GM12878 (cell line): ENCODE results near the gene AP3B2. TPM values are rescaled to one million over a fixed set of nuclear protein-coding genes. Genes with fewer than 3 reads are reported as not detected.
A peak's percentile ranks its signal among the peaks of the same experiment; 100 is the strongest.

Source experiments
- ATAC-seq: fragments of 200-7000 bp; cut with Tn5 transposase; 3 replicates; pipeline ENCODE4 v1.9.1; 2020; ENCODE audit warnings: mild to moderate bottlenecking, moderate library complexity
- BruUV-seq: library from RNA; stranded (reverse); fragments of 400-500 nt; replicated peaks from 2 replicates; lab custom pipeline; 2021; lab: Mats Ljungman, UMichigan
- CTCF ChIA-PET: fragments of 300-600 bp; sonication (Branson Sonifier 250); formaldehyde crosslinking; extraction: SDS; loops from one replicate; lab custom pipeline; 2021; ENCODE audit warnings: inconsistent platforms; lab: Yijun Ruan, JAX
- POLR2A ChIA-PET: fragments of 350-600 bp; formaldehyde crosslinking; extraction: SDS; loops from one replicate; lab custom pipeline; 2021; ENCODE audit warnings: inconsistent platforms; lab: Charles Lee
- RAD21 ChIA-PET: fragments of 300-600 bp; sonication (Branson Sonifier 250); formaldehyde crosslinking; loops from one replicate; lab custom pipeline; 2023; ENCODE audit warnings: antibody characterized with exemption; ENCODE audit not compliant: unreplicated experiment; lab: Charles Lee
- SMC1A ChIA-PET: fragments of 300-600 bp; sonication (Branson Sonifier 250); formaldehyde crosslinking; loops from one replicate; lab custom pipeline; 2023; ENCODE audit not compliant: unreplicated experiment, uncharacterized antibody; lab: Charles Lee
- DNase-seq: peaks from one replicate; pipeline ENCODE4 v3.0.0-alpha.2; 2011; ENCODE audit warnings: low read depth, low spot score
- FAIRE-seq: peaks from 3 replicates; lab custom pipeline; 2011; peaks lifted over from hg19 to GRCh38; lab: Jason Lieb, UNC
- H2AFZ ChIP-seq: 2 replicates; pipeline ENCODE4 v1.6.0; 2011; ENCODE audit warnings: low read depth, low read length, control low read depth; ENCODE audit not compliant: control insufficient read depth
- H3K27ac ChIP-seq: 2 replicates; pipeline ENCODE4 v1.5.1; 2011; ENCODE audit warnings: control low read depth; ENCODE audit not compliant: control insufficient read depth, insufficient read depth
- H3K27me3 ChIP-seq, 2 experiments: replicated peaks in 1 of 2; 2 replicates each; pipeline versions ENCODE4 v1.6.0 to v1.6.1; 2011; ENCODE audit warnings: low read length in 1 of 2; ENCODE audit not compliant: control insufficient read depth in 2 of 2, insufficient read depth in 2 of 2
- H3K36me3 ChIP-seq, 2 experiments: 2 replicates each; pipeline ENCODE4 v1.5.1; 2011; ENCODE audit warnings: low read length in 1 of 2; ENCODE audit not compliant: control insufficient read depth in 2 of 2, insufficient read depth in 2 of 2
- H3K4me1 ChIP-seq: 2 replicates; pipeline ENCODE4 v1.6.1; 2011; ENCODE audit warnings: mild to moderate bottlenecking, low read length, moderate library complexity, mixed read lengths; ENCODE audit not compliant: control insufficient read depth, insufficient read depth
- H3K4me2 ChIP-seq: 2 replicates; pipeline ENCODE4 v1.6.0; 2011; ENCODE audit warnings: control low read depth; ENCODE audit not compliant: control insufficient read depth, insufficient read depth
- H3K4me3 ChIP-seq: fragments of 200-600 bp; sonication (generic); 2 replicates; pipeline ENCODE4 v1.5.1; 2016
- H3K79me2 ChIP-seq: 2 replicates; pipeline ENCODE4 v1.6.0; 2011; ENCODE audit warnings: low read length; ENCODE audit not compliant: control insufficient read depth, insufficient read depth
- H3K9ac ChIP-seq: 2 replicates; pipeline ENCODE4 v1.8.0; 2011; ENCODE audit warnings: low read length, control low read depth, mixed read lengths; ENCODE audit not compliant: control insufficient read depth, insufficient read depth
- H3K9me3 ChIP-seq: replicated peaks from 3 replicates; pipeline ENCODE4 v1.5.1; 2011; ENCODE audit warnings: mild to moderate bottlenecking, low read length; ENCODE audit not compliant: control insufficient read depth, insufficient read depth
- H4K20me1 ChIP-seq: 2 replicates; pipeline ENCODE4 v1.6.0; 2011; ENCODE audit not compliant: control insufficient read depth, insufficient read depth
- BACH1 ChIP-seq: fragments of 450-650 bp; IDR thresholded peaks from 2 replicates; pipeline ENCODE4 v1.6.1; 2017; ENCODE audit warnings: mild to moderate bottlenecking, borderline replicate concordance
- BHLHE40 ChIP-seq, 2 experiments: fragments of 450-650 bp in 1 of 2; IDR thresholded peaks; 2 replicates each; pipeline ENCODE4 v1.6.1; 2011 to 2017; ENCODE audit warnings: low read depth in 2 of 2, borderline replicate concordance in 1 of 2, improper control_type of control experiment in 1 of 2, low read length in 1 of 2, mild to moderate bottlenecking in 1 of 2
- CHD2 ChIP-seq: IDR thresholded peaks from 2 replicates; pipeline ENCODE4 v1.6.1; 2011; ENCODE audit warnings: low read depth, low read length, improper control_type of control experiment, borderline replicate concordance
- CREM ChIP-seq: IDR thresholded peaks from 2 replicates; pipeline ENCODE4 v1.6.1; 2014; ENCODE audit warnings: antibody characterized with exemption, low read depth
- IKZF1 ChIP-seq: fragments of 450-650 bp; conservative IDR thresholded peaks from 2 replicates; pipeline ENCODE4 v1.6.1; 2017; ENCODE audit warnings: antibody characterized with exemption, mild to moderate bottlenecking
- KLF5 ChIP-seq: fragments of 450-650 bp; IDR thresholded peaks from 2 replicates; pipeline ENCODE4 v1.6.1; 2014; ENCODE audit warnings: mild to moderate bottlenecking; ENCODE audit not compliant: partially characterized antibody
- MYC ChIP-seq: IDR thresholded peaks from 2 replicates; pipeline ENCODE4 v1.6.1; 2011; ENCODE audit warnings: mild to moderate bottlenecking, low read length, moderate library complexity, inconsistent platforms; ENCODE audit not compliant: insufficient read depth, insufficient replicate concordance, insufficient read length, severe bottlenecking
- NR2F1 ChIP-seq: fragments of 450-650 bp; conservative IDR thresholded peaks from 2 replicates; pipeline ENCODE4 v1.6.1; 2017; ENCODE audit warnings: mild to moderate bottlenecking
- RAD21 ChIP-seq: IDR thresholded peaks from 2 replicates; pipeline ENCODE4 v1.6.1; 2011; ENCODE audit warnings: mild to moderate bottlenecking, low read depth, low read length, moderate library complexity; ENCODE audit not compliant: insufficient read depth
- RB1 ChIP-seq: fragments of 450-650 bp; formaldehyde crosslinking; IDR thresholded peaks from 2 replicates; pipeline ENCODE4 v1.6.1; 2017; ENCODE audit warnings: mild to moderate bottlenecking, borderline replicate concordance
- TCF12 ChIP-seq: IDR thresholded peaks from 2 replicates; pipeline ENCODE4 v1.6.1; 2011; ENCODE audit warnings: low read depth, mild to moderate bottlenecking, low read length
- WRNIP1 ChIP-seq: IDR thresholded peaks from 2 replicates; pipeline ENCODE4 v1.6.1; 2011; ENCODE audit warnings: low read depth, low read length, improper control_type of control experiment, borderline replicate concordance
- YY1 ChIP-seq: IDR thresholded peaks from 2 replicates; pipeline ENCODE4 v1.6.1; 2011; ENCODE audit warnings: low read depth, mild to moderate bottlenecking, low read length
- WGBS: methylation state at CpG from one replicate; pipeline ENCODE4 v1.1.6; 2016; ENCODE audit warnings: low lambda C conversion rate; ENCODE audit not compliant: insufficient replicate concordance, insufficient coverage; ENCODE audit errors: missing lambda C conversion rate; 5-methylcytosine and 5-hydroxymethylcytosine counted together
- in situ Hi-C: fragments of 300-500 bp; cut with MboI; formaldehyde crosslinking; loops from 9 replicates; pipeline ENCODE4 v1.14.3; 2018; ENCODE audit warnings: mixed read lengths
- intact Hi-C: fragments of 100-400 bp; cut with micrococcal nuclease; formaldehyde crosslinking; loops from one replicate; pipeline ENCODE4 v1.14.2; 2022; ENCODE audit not compliant: unreplicated experiment
- polyA plus RNA-seq, 11 experiments: library from polyadenylated mRNA; depleted of rRNA in 4 of 11; unstranded in 6 of 11; stranded (reverse) in 5 of 11; fragments of >200 nt; fragmentation: Nextera tagmentation in 4 of 11; fragmentation: Illumina TruSeq in 1 of 11; extraction: Ambion mirVana in 4 of 11; extraction: Trizol in 1 of 11; gene quantifications; 1 replicate in 1 of 11; 2 replicates in 10 of 11; pipeline versions ENCODE4 v1.2.1 to v1.2.3, GENCODE V29; 2011 to 2016; ENCODE audit warnings: inconsistent platforms in 2 of 11, missing spikeins in 2 of 11, low read depth in 1 of 11
- total RNA-seq, 4 experiments: library from RNA; depleted of rRNA in 3 of 4; stranded (reverse); fragments of >200 nt in 3 of 4; fragmentation: Illumina TruSeq in 1 of 4; extraction: Trizol in 1 of 4; gene quantifications; 2 replicates each; pipeline versions ENCODE4 v1.2.1 to v1.2.3, GENCODE V29; 2013 to 2021

Gene AP3B2
- total and polyA plus RNA-seq, 10 of the 15 experiments (the other 5 are each of a cell fraction or from before 2014, with no cell fraction given), result not detected

DNA sequence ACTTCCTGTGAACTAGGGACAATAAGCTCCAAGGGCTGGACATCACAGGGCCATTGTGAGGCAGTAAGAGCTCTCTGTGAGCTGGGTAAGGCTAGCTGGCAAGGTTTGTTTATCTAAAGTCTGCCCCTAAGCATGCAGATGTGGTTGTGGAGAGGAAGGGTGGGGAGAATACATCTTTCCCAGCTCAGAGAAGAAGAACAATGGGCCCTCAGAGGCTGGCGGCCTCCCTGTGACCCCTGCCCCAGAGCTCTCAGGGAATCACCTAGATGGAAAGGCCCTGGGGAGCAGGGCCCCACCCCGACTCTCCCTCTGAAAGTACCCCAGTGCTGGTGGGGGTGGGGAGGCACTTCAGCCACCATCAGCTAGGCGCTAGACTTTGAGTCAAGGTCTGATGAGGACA, 4.3 kb upstream of the AP3B2 start:
- peak; percentile 3 for DNase-seq
- no peaks in the 10 kb centered on the region; a peak in 1 of 4 replicates for H3K27me3 ChIP-seq
- no TSS peak for BruUV-seq
- CTCF ChIA-PET, result interaction anchor here (1.7 kb wide), 1 partner anchor 37 kb away, joined by 6 read pairs; no protein-coding TSS in a partner anchor
- FAIRE-seq, result no peak
- 0 out of 2 replicates have a peak, but pooled peaks cover 1% of the 10 kb centered on the region for H3K4me1 ChIP-seq
- no peak overlapping the region for H3K4me2 ChIP-seq
- intact Hi-C loops, result no loop called here
- no peak overlapping the region for H3K27ac ChIP-seq
- no peak for ATAC-seq
- H2AFZ ChIP-seq, result no peak overlapping the region
- POLR2A ChIA-PET, result interaction anchor here (0.8 to 1.6 kb wide), 3 partner anchors 17 to 97 kb away, joined by 3 to 5 read pairs (median 4); no protein-coding TSS in a partner anchor
- no peak overlapping the region for H3K9ac ChIP-seq
- TF ChIP-seq KLF5, result no peak
- no peak for TF ChIP-seq MYC
- TF ChIP-seq CHD2, result 0 out of 2 replicates have a peak, but pooled peaks have one; percentile 30
- TF ChIP-seq YY1, result no peak
- no peak for TF ChIP-seq IKZF1
- TF ChIP-seq WRNIP1, result no peak
- 0 out of 2 replicates have a peak, but pooled peaks have one; percentile 53 for TF ChIP-seq NR2F1
- peak in 1 of 2 experiments; percentile 8; a peak in 1 of 4 replicates for TF ChIP-seq BHLHE40 (IDR thresholded peaks at IDR 0.05; ENCODE audit: borderline replicate concordance in 1 of 2, low read depth in 2 of 2, low read length in 1 of 2)
- TF ChIP-seq TCF12, result no peak
- no peak for TF ChIP-seq BACH1
- TF ChIP-seq RAD21, result no peak
- TF ChIP-seq RB1, result no peak
- no peak for TF ChIP-seq CREM
- TF ChIP-seq, all 136 proteins: peak for 3
- Histone ChIP-seq H3K9me3 (no peaks in the 10 kb centered on the region), H3K79me2 (no peaks in the 10 kb centered on the region), H4K20me1 (no peaks in the 10 kb centered on the region), H3K4me3 (no peak overlapping the region), H3K36me3 (no peaks in the 10 kb centered on the region)
- in situ Hi-C loops, result no loop called here
- RAD21 ChIA-PET, result interaction anchor here (0.7 to 2.2 kb wide), 6 partner anchors 27 to 119 kb away, joined by 3 to 8 read pairs (median 3); partner anchors contain the start of gene FSD2
- SMC1A ChIA-PET, result interaction anchor here (0.7 to 1.4 kb wide), 3 partner anchors 11 to 63 kb away, joined by 3 to 4 read pairs (median 3); no protein-coding TSS in a partner anchor
- 14% methylated on average over 3 of the region's 3 CpGs for WGBS
